HEK293T (cell line): ENCODE data around the gene ZBTB25.

Source experiments
- BHLHE40 ChIP-seq: fragments of 450-650 bp; IDR thresholded peaks from 2 replicates; pipeline ENCODE4 v1.6.1; 2016; ENCODE audit warnings: mild to moderate bottlenecking, moderate library complexity, borderline replicate concordance
- ELF4 ChIP-seq: fragments of 450-650 bp; IDR thresholded peaks from 2 replicates; pipeline ENCODE4 v1.6.1; 2017; ENCODE audit warnings: antibody characterized with exemption
- FOXK2 ChIP-seq: fragments of 450-650 bp; IDR thresholded peaks from 2 replicates; pipeline ENCODE4 v1.6.1; 2016; ENCODE audit warnings: mild to moderate bottlenecking
- FOXM1 ChIP-seq: fragments of 450-650 bp; IDR thresholded peaks from 2 replicates; pipeline ENCODE4 v1.6.1; 2017; ENCODE audit warnings: mild to moderate bottlenecking, borderline replicate concordance
- HDGF ChIP-seq: fragments of 450-650 bp; IDR thresholded peaks from 2 replicates; pipeline ENCODE4 v1.6.1; 2017; ENCODE audit warnings: antibody characterized with exemption, borderline replicate concordance
- SP1 ChIP-seq: fragments of 450-650 bp; IDR thresholded peaks from 2 replicates; pipeline ENCODE4 v1.6.1; 2017
- SUZ12 ChIP-seq: fragments of 450-650 bp; IDR thresholded peaks from 2 replicates; pipeline ENCODE4 v1.6.1; 2016; ENCODE audit warnings: mild to moderate bottlenecking
- ZNF384 ChIP-seq: fragments of 450-650 bp; IDR thresholded peaks from 2 replicates; pipeline ENCODE4 v1.6.1; 2016

DNA sequence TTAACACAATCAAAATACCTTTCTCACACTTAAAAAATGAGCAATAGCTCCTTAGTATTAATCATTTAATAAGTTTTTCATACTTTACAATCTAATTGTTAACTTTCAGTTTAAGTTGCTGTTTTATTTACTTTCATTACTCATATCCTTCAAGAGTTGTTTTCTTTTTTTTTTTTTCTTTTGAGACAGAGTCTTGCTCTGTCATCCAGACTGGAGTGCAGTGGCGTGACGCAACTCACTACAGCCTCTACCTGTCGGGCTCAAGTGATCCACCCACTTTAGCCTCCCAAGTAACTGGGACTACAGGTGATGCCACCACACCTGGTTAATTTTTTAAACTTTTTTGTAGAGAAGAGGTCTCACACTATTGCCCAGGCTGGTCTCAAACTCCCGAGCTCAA lies 17.1 kb upstream of the ZBTB25 start:
- TF ChIP-seq ZNF384 (no peak), FOXK2 (no peak), ELF4 (no peak), SUZ12 (no peak), BHLHE40 (no peak), FOXM1 (no peak), SP1 (no peak), HDGF (no peak)
